KMS-11 (cell line): ENCODE measurements around the gene ADD3.

ENCODE experiments used
- H2AFZ ChIP-seq: fragments of 200-600 bp; sonication (generic); 2 replicates; pipeline ENCODE4 v1.6.1; 2016; ENCODE audit warnings: antibody characterized with exemption, mixed run types, low read depth
- H3K27ac ChIP-seq: fragments of 200-600 bp; sonication (generic); 2 replicates; pipeline ENCODE4 v1.6.1; 2016; ENCODE audit warnings: mild to moderate bottlenecking, mixed run types
- H3K27me3 ChIP-seq: fragments of 200-600 bp; sonication (generic); 2 replicates; pipeline ENCODE4 v1.6.1; 2017; ENCODE audit warnings: mild to moderate bottlenecking, low read depth, mixed run types, moderate library complexity; ENCODE audit not compliant: insufficient read depth
- H3K36me3 ChIP-seq: fragments of 200-600 bp; sonication (generic); 2 replicates; pipeline ENCODE4 v1.6.1; 2017; ENCODE audit warnings: mild to moderate bottlenecking, mixed run types; ENCODE audit not compliant: insufficient read depth
- H3K4me1 ChIP-seq: fragments of 200-600 bp; sonication (generic); 2 replicates; pipeline ENCODE4 v1.6.1; 2016; ENCODE audit warnings: mild to moderate bottlenecking, low read depth, mixed run types; ENCODE audit not compliant: poor library complexity, severe bottlenecking
- H3K4me2 ChIP-seq: fragments of 200-600 bp; sonication (generic); 2 replicates; pipeline ENCODE4 v1.7.0; 2016; ENCODE audit warnings: mild to moderate bottlenecking, mixed run types
- H3K4me3 ChIP-seq: fragments of 200-600 bp; sonication (generic); IDR thresholded peaks from 2 replicates; pipeline ENCODE4 v1.6.1; 2017; ENCODE audit warnings: low read depth, low read length, mixed read lengths; ENCODE audit not compliant: insufficient read depth
- H3K79me2 ChIP-seq: fragments of 200-600 bp; sonication (generic); 2 replicates; pipeline ENCODE4 v1.6.1; 2016; ENCODE audit warnings: low read depth, mixed run types; ENCODE audit not compliant: insufficient read depth
- H3K9ac ChIP-seq: fragments of 200-600 bp; sonication (generic); 2 replicates; pipeline ENCODE4 v1.6.1; 2016; ENCODE audit warnings: mild to moderate bottlenecking, mixed run types
- H4K20me1 ChIP-seq: fragments of 200-600 bp; sonication (generic); 2 replicates; pipeline ENCODE4 v1.6.1; 2016; ENCODE audit warnings: mild to moderate bottlenecking, mixed run types; ENCODE audit not compliant: insufficient read depth
- TF ChIP-seq, protein P1 (sequence below): fragments of 200-600 bp; sonication (generic); conservative IDR thresholded peaks from 2 replicates; pipeline ENCODE4 v1.6.1; 2017; ENCODE audit warnings: low read depth, mild to moderate bottlenecking, antibody characterized with exemption, low read length, moderate library complexity, mixed read lengths

The ADD3 gene

GRCh38 chr10:110174816-110175215, 167.0 kb downstream of the ADD3 start:
- Histone ChIP-seq H3K4me3 (no peak overlapping the region), H3K4me2 (no peak overlapping the region), H4K20me1 (no peaks in the 10 kb centered on the region), H3K36me3 (no peaks in the 10 kb centered on the region), H3K79me2 (no peaks in the 10 kb centered on the region), H3K4me1 (no peaks in the 10 kb centered on the region), H3K27ac (no peak overlapping the region), H2AFZ (no peak overlapping the region), H3K9ac (no peak overlapping the region), H3K27me3 (no peaks in the 10 kb centered on the region)
- TF ChIP-seq, protein P1, sequence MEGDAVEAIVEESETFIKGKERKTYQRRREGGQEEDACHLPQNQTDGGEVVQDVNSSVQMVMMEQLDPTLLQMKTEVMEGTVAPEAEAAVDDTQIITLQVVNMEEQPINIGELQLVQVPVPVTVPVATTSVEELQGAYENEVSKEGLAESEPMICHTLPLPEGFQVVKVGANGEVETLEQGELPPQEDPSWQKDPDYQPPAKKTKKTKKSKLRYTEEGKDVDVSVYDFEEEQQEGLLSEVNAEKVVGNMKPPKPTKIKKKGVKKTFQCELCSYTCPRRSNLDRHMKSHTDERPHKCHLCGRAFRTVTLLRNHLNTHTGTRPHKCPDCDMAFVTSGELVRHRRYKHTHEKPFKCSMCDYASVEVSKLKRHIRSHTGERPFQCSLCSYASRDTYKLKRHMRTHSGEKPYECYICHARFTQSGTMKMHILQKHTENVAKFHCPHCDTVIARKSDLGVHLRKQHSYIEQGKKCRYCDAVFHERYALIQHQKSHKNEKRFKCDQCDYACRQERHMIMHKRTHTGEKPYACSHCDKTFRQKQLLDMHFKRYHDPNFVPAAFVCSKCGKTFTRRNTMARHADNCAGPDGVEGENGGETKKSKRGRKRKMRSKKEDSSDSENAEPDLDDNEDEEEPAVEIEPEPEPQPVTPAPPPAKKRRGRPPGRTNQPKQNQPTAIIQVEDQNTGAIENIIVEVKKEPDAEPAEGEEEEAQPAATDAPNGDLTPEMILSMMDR = no peak

DNA sequence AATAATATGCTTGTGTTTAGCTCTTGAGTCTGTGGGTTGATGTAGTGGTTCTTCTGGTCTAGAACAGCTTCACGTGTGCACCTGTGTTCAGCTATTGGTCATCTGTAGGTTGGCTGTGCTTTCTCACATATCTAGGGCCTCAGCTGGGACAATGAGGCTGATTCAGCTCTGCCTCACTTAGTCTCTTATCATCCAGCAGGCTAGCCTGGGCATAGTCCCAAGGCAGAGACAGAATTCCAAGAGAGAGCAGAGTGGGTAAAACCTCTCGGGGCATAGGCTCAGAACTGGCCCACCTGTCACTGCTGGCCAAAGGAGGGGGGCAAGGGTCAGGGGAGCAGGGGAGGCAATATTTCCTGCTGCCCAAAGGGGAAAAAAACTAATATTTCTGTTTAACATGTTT, 167.6 kb downstream of the ADD3 start:
- no peaks in the 10 kb centered on the region for H3K4me1 ChIP-seq
- no peaks in the 10 kb centered on the region for H3K36me3 ChIP-seq
- no peaks in the 10 kb centered on the region for H3K79me2 ChIP-seq
- TF ChIP-seq, protein P1 = no peak
- H3K9ac ChIP-seq = no peak overlapping the region
- no peak overlapping the region for H3K27ac ChIP-seq
- no peaks in the 10 kb centered on the region for H4K20me1 ChIP-seq
- H3K4me3 ChIP-seq = no peak overlapping the region
- H3K4me2 ChIP-seq = no peak overlapping the region
- H2AFZ ChIP-seq = no peak overlapping the region
- H3K27me3 ChIP-seq = no peaks in the 10 kb centered on the region

DNA sequence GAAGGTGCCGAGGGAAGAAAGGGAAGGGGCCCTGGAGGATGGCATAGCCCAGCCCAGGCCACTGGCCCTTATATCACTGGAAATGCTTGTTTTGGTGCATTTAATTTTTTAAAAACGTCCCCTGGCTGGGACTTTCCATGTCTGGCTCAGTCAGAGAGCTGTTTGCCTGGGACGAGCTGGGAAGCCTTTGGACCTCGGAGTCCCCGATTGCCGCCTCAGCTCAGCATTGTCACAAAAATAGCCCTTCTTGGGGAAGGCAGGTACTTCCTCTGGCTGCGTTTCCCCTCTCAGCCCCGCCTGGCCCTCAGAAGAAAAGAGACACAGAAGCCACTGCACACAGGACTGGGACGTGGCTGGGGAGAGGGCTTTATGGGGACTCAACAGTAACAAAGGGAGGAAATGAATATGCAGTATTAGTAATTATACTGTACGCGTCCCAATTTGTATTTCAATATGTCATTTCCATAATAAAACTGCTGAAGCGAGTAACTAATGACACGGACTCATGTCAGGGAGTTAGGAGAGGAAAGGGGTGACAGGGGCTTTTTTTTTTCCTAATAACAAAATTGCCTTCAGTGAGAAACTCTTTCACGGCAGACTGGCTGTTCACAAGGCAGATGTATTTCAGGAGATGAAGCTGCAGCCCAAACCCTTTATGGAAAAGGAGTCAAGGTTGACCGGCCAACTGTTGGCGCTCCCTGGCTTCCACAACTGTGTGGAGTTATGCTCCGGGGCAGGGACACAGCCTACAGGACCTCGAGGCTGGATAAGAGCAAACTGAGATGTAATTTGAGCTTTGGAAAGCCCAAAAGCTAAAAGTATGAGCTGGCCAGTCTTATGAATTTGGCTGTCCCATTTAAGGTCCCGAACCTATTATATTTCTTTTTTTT, 168.6 kb downstream of the ADD3 start:
- H3K4me1 ChIP-seq = no peaks in the 10 kb centered on the region
- TF ChIP-seq, protein P1 = no peak
- H3K79me2 ChIP-seq = no peaks in the 10 kb centered on the region
- H4K20me1 ChIP-seq = no peaks in the 10 kb centered on the region
- no peak overlapping the region for H3K4me2 ChIP-seq
- no peak overlapping the region for H3K9ac ChIP-seq
- no peaks in the 10 kb centered on the region for H3K27me3 ChIP-seq
- H2AFZ ChIP-seq = no peak overlapping the region
- H3K36me3 ChIP-seq = no peaks in the 10 kb centered on the region
- no peak overlapping the region for H3K4me3 ChIP-seq
- no peak overlapping the region for H3K27ac ChIP-seq

- H3K4me2 ChIP-seq = no peak overlapping the region
- no peaks in the 10 kb centered on the region for H3K27me3 ChIP-seq
- TF ChIP-seq, protein P1 = no peak
- H4K20me1 ChIP-seq = no peaks in the 10 kb centered on the region
- H3K4me1 ChIP-seq = no peaks in the 10 kb centered on the region
- no peak overlapping the region for H3K9ac ChIP-seq
- H3K27ac ChIP-seq = no peak overlapping the region
- no peaks in the 10 kb centered on the region for H3K79me2 ChIP-seq
- H3K4me3 ChIP-seq = no peak overlapping the region
- H2AFZ ChIP-seq = no peak overlapping the region
- H3K36me3 ChIP-seq = no peaks in the 10 kb centered on the region
Measured at GRCh38 chr10:110179220-110179619, 171.4 kb downstream of the ADD3 start.
